ENCODE data around the gene DDAH1.

- no peak for TF ChIP-seq ZNF302 (CRISPR knock-in tag; IDR thresholded peaks at IDR 0.05)
- no peak for TF ChIP-seq CTCF (IDR thresholded peaks at IDR 0.05)
- no peak for TF ChIP-seq KDM1A (IDR thresholded peaks at IDR 0.05; ENCODE audit: low read depth)
- TF ChIP-seq EP300 (IDR thresholded peaks at IDR 0.05): no peak
- TF ChIP-seq POLR2A (IDR thresholded peaks at IDR 0.05; ENCODE audit: low read length): no peak
- TF ChIP-seq BHLHE40 (IDR thresholded peaks at IDR 0.05; ENCODE audit: low read depth, low read length): no peak
- no peak for TF ChIP-seq MAX (IDR thresholded peaks at IDR 0.05)
These were observed 90.8 kb downstream of the DDAH1 start for GRCh38 chr1:85374160-85374559.
